HCT116 (cell line): ENCODE data around the gene RCAN2. TPM values are rescaled to one million over a fixed set of nuclear protein-coding genes. Genes with fewer than 3 reads are reported as not detected.

Experiments used
- ATAC-seq: fragments of 200-7000 bp; cut with Tn5 transposase; 2 replicates; pipeline ENCODE4 v1.9.1; 2020; ENCODE audit warnings: mild to moderate bottlenecking, moderate library complexity
- BruUV-seq: library from RNA; stranded (reverse); fragments of 400-500 nt; replicated peaks from 2 replicates; lab custom pipeline; 2021; lab: Mats Ljungman, UMichigan
- CTCF ChIA-PET: fragments of 300-600 bp; sonication (Branson Sonifier 250); formaldehyde crosslinking; loops from one replicate; lab custom pipeline; 2021; ENCODE audit warnings: antibody characterized with exemption; lab: Charles Lee
- POLR2A ChIA-PET: fragments of 300-600, 350-600 bp; sonication (Branson Sonifier 250); formaldehyde crosslinking; loops from one replicate; lab custom pipeline; 2021; ENCODE audit warnings: antibody characterized with exemption; lab: Charles Lee
- RAD21 ChIA-PET, 2 experiments: fragments of 300-600 bp; sonication (Branson Sonifier 250); formaldehyde crosslinking; loops; one replicate each; lab custom pipeline; 2023; ENCODE audit warnings: low total read pairs in 2 of 2; ENCODE audit not compliant: uncharacterized antibody in 2 of 2, unreplicated experiment in 2 of 2, low non-redundant PET in 1 of 2; lab: Charles Lee
- DNase-seq: peaks from one replicate; pipeline ENCODE4 v3.0.0-alpha.2; 2010; ENCODE audit warnings: low read depth, low spot score
- H2AFZ ChIP-seq: fragments of 200-600 bp; shearing (Covaris generic), sonication (generic); 2 replicates; pipeline ENCODE4 v1.6.1; 2017; ENCODE audit warnings: low read depth, mixed run types, mixed read lengths, antibody characterized with exemption, low read length; ENCODE audit not compliant: poor library complexity, severe bottlenecking
- H3K27ac ChIP-seq: 2 replicates; pipeline ENCODE4 v1.5.1; 2012; ENCODE audit warnings: low read depth, low read length
- H3K27me3 ChIP-seq: fragments of 200-600 bp; sonication (generic); 2 replicates; pipeline ENCODE4 v1.6.1; 2016; ENCODE audit warnings: mixed run types, low read length, mixed read lengths; ENCODE audit not compliant: insufficient read depth
- H3K36me3 ChIP-seq, 2 experiments: fragments of 200-500 bp in 1 of 2; fragments of 200-600 bp in 1 of 2; sonication (Bioruptor generic) in 1 of 2; sonication (generic) in 1 of 2; 2 replicates each; pipeline versions ENCODE4 v1.5.1 to v1.6.1; 2014 to 2016; ENCODE audit warnings: low read length in 2 of 2, inconsistent platforms in 1 of 2, mixed read lengths in 1 of 2, mixed run types in 1 of 2; ENCODE audit not compliant: insufficient read depth in 2 of 2, control insufficient read depth in 1 of 2
- H3K4me1 ChIP-seq, 2 experiments: fragments of 200-600 bp in 1 of 2; sonication (generic) in 1 of 2; 2 replicates each; pipeline versions ENCODE4 v1.5.1 to v1.6.1; 2012 to 2017; ENCODE audit warnings: low read length in 2 of 2, inconsistent platforms in 1 of 2, mild to moderate bottlenecking in 1 of 2, mixed read lengths in 1 of 2, mixed run types in 1 of 2, moderate library complexity in 1 of 2; ENCODE audit not compliant: insufficient read depth in 2 of 2, control insufficient read depth in 1 of 2
- H3K4me2 ChIP-seq: fragments of 200-600 bp; sonication (generic); 2 replicates; pipeline ENCODE4 v1.6.1; 2017; ENCODE audit warnings: mixed run types, low read length, mixed read lengths
- H3K4me3 ChIP-seq, 2 experiments: fragments of 200-600 bp in 1 of 2; sonication (generic) in 1 of 2; replicated peaks in 1 of 2; 2 replicates each; pipeline ENCODE4 v1.5.1; 2011 to 2016; ENCODE audit warnings: low read length in 2 of 2, control low read depth in 1 of 2, low read depth in 1 of 2, mild to moderate bottlenecking in 1 of 2, mixed read lengths in 1 of 2, mixed run types in 1 of 2
- H3K79me2 ChIP-seq: fragments of 200-600 bp; sonication (generic); 2 replicates; pipeline ENCODE4 v1.6.1; 2017; ENCODE audit warnings: mild to moderate bottlenecking, mixed run types, low read length, moderate library complexity, mixed read lengths; ENCODE audit not compliant: insufficient read depth
- H3K9ac ChIP-seq: fragments of 200-600 bp; sonication (generic); 2 replicates; pipeline ENCODE4 v1.6.1; 2016; ENCODE audit warnings: low read length, mixed read lengths
- H3K9me2 ChIP-seq: fragments of 200-600 bp; sonication (generic), shearing (Covaris generic); 2 replicates; pipeline ENCODE4 v1.6.1; 2017; ENCODE audit warnings: mixed run types, mild to moderate bottlenecking, moderate library complexity; ENCODE audit not compliant: insufficient read depth
- H3K9me3 ChIP-seq, 2 experiments: fragments of 200-500 bp in 1 of 2; fragments of 200-600 bp in 1 of 2; sonication (Bioruptor generic) in 1 of 2; sonication (generic) in 1 of 2; 2 replicates each; pipeline ENCODE4 v1.6.1; 2014 to 2017; ENCODE audit warnings: low read length in 2 of 2, mixed read lengths in 2 of 2, inconsistent platforms in 1 of 2, low read depth in 1 of 2, mild to moderate bottlenecking in 1 of 2, mixed run types in 1 of 2, moderate library complexity in 1 of 2; ENCODE audit not compliant: control insufficient read depth in 1 of 2, insufficient read depth in 1 of 2
- H4K20me1 ChIP-seq: fragments of 200-600 bp; sonication (generic), shearing (Covaris generic); 2 replicates; pipeline ENCODE4 v1.6.1; 2017; ENCODE audit warnings: mixed run types, mild to moderate bottlenecking, moderate library complexity; ENCODE audit not compliant: insufficient read depth
- ATF3 ChIP-seq: IDR thresholded peaks from 2 replicates; pipeline ENCODE4 v1.6.1; 2012
- CBX3 ChIP-seq: IDR thresholded peaks from 2 replicates; pipeline ENCODE4 v1.6.1; 2012; ENCODE audit warnings: low read depth
- ELF1 ChIP-seq: IDR thresholded peaks from 2 replicates; pipeline ENCODE4 v1.6.1; 2012; ENCODE audit warnings: low read depth, borderline replicate concordance
- SP1 ChIP-seq: IDR thresholded peaks from 2 replicates; pipeline ENCODE4 v1.6.1; 2012; ENCODE audit warnings: low read depth
- SRF ChIP-seq: IDR thresholded peaks from 2 replicates; pipeline ENCODE4 v1.6.1; 2012; ENCODE audit warnings: low read depth
- TCF7L2 ChIP-seq: IDR thresholded peaks from 2 replicates; pipeline ENCODE4 v1.7.0; 2011; ENCODE audit warnings: borderline replicate concordance, inconsistent platforms; ENCODE audit not compliant: insufficient read depth, insufficient read length; ENCODE audit errors: extremely low read depth
- YY1 ChIP-seq: IDR thresholded peaks from 2 replicates; pipeline ENCODE4 v1.6.1; 2011; ENCODE audit warnings: low read length, low read depth, moderate library complexity, mild to moderate bottlenecking; ENCODE audit not compliant: insufficient replicate concordance; ENCODE audit errors: extremely low read depth
- intact Hi-C: fragments of 100-400 bp; cut with micrococcal nuclease; formaldehyde crosslinking; loops from 2 replicates; pipeline ENCODE4 v1.10.0; 2022
- total RNA-seq: library from RNA; stranded (reverse); gene quantifications from one replicate; pipeline ENCODE4 v1.2.1, GENCODE V29; 2021; ENCODE audit not compliant: unreplicated experiment
- TF ChIP-seq, protein P1 (sequence below): IDR thresholded peaks from 2 replicates; pipeline ENCODE4 v1.6.1; 2012
- TF ChIP-seq, protein P2 (sequence below), 3 experiments: fragments of 200-600 bp in 1 of 3; sonication (generic) in 1 of 3; IDR thresholded peaks in 2 of 3; conservative IDR thresholded peaks in 1 of 3; 2 replicates each; pipeline ENCODE4 v1.5.1; 2012 to 2017; ENCODE audit warnings: low read depth in 2 of 3, low read length in 2 of 3, antibody characterized with exemption in 1 of 3, borderline replicate concordance in 1 of 3, control low read depth in 1 of 3, mild to moderate bottlenecking in 1 of 3, mixed read lengths in 1 of 3, mixed run types in 1 of 3, moderate library complexity in 1 of 3; ENCODE audit not compliant: insufficient read depth in 1 of 3

Gene RCAN2
- total RNA-seq, 1 experiment from 2014 or later = 0.57 TPM

- Histone ChIP-seq H2AFZ (no peak overlapping the region), H3K27ac (no peak overlapping the region), H3K27me3 (no peaks in the 10 kb centered on the region), H3K79me2 (no peaks in the 10 kb centered on the region), H3K9me2 (no peaks in the 10 kb centered on the region)
- intact Hi-C loops = no loop called here
- CTCF ChIA-PET = no interaction called here
- TF ChIP-seq SRF (no peak), YY1 (no peak), ELF1 (no peak), TCF7L2 (no peak), CBX3 (no peak), SP1 (no peak), ATF3 (no peak)
- TF ChIP-seq, protein P1, sequence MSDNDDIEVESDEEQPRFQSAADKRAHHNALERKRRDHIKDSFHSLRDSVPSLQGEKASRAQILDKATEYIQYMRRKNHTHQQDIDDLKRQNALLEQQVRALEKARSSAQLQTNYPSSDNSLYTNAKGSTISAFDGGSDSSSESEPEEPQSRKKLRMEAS = no peak
- TF ChIP-seq, protein P2, sequence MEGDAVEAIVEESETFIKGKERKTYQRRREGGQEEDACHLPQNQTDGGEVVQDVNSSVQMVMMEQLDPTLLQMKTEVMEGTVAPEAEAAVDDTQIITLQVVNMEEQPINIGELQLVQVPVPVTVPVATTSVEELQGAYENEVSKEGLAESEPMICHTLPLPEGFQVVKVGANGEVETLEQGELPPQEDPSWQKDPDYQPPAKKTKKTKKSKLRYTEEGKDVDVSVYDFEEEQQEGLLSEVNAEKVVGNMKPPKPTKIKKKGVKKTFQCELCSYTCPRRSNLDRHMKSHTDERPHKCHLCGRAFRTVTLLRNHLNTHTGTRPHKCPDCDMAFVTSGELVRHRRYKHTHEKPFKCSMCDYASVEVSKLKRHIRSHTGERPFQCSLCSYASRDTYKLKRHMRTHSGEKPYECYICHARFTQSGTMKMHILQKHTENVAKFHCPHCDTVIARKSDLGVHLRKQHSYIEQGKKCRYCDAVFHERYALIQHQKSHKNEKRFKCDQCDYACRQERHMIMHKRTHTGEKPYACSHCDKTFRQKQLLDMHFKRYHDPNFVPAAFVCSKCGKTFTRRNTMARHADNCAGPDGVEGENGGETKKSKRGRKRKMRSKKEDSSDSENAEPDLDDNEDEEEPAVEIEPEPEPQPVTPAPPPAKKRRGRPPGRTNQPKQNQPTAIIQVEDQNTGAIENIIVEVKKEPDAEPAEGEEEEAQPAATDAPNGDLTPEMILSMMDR (IDR thresholded peaks at IDR 0.05 in 2 of 3, conservative IDR thresholded peaks at IDR 0.05 in 1 of 3; ENCODE audit: borderline replicate concordance in 1 of 3, insufficient read depth in 1 of 3, low read depth in 2 of 3, low read length in 2 of 3) = no peak
- TF ChIP-seq, all 23 proteins: peak for 0
- Histone ChIP-seq H3K9ac (no peak overlapping the region), H3K4me1 (no peaks in the 10 kb centered on the region), H4K20me1 (no peaks in the 10 kb centered on the region), H3K4me3 (no peak overlapping the region), H3K9me3 (no peaks in the 10 kb centered on the region), H3K4me2 (no peak overlapping the region), H3K36me3 (no peaks in the 10 kb centered on the region)
- ATAC-seq (no peak), DNase-seq (no peak)
- BruUV-seq = no TSS peak
- POLR2A ChIA-PET = no interaction called here
- RAD21 ChIA-PET = no interaction called here
Measured at GRCh38 chr6:46290421-46291274, 200.6 kb downstream of the RCAN2 start.
